NCI-H1417 treated with DMSO at 0.1 percent for 48 hours (cell line): ENCODE data around the gene SLC25A24.
"Not testable (repeated sequence)": the region's sequence is repeated elsewhere in the genome, so short reads cannot be mapped to it uniquely, and the experiment has no call there.

Source experiments
- DNase-seq: peaks from one replicate; lab custom pipeline; 2025; lab: John Stamatoyannopoulos, UW

SLC25A24 gene

GRCh38 chr1:108194051-108194450 lies 6.1 kb downstream of the SLC25A24 start:
- DNase-seq, result no peak

GRCh38 chr1:108193333-108193732 lies 6.8 kb downstream of the SLC25A24 start:
- no peak for DNase-seq

- DNase-seq, result no peak
Measured at GRCh38 chr1:108192581-108192980, 7.6 kb downstream of the SLC25A24 start.

- no peak for DNase-seq
Measured at GRCh38 chr1:108190686-108191416, 9.3 kb downstream of the SLC25A24 start.

- no peak for DNase-seq
Measured at GRCh38 chr1:108190001-108190634, 10.0 kb downstream of the SLC25A24 start.

GRCh38 chr1:108188801-108189200 lies 11.3 kb downstream of the SLC25A24 start:
- DNase-seq, result no peak

GRCh38 chr1:108182959-108183700 lies 17.0 kb downstream of the SLC25A24 start:
- DNase-seq, result no peak

- no peak for DNase-seq
Measured at GRCh38 chr1:108179018-108179417, 21.1 kb downstream of the SLC25A24 start.

- not testable (repeated sequence) for DNase-seq
Measured at GRCh38 chr1:108162409-108162808, 37.7 kb downstream of the SLC25A24 start.

GRCh38 chr1:108159951-108160350 lies 40.2 kb downstream of the SLC25A24 start:
- not testable (repeated sequence) for DNase-seq

GRCh38 chr1:108158893-108159453 lies 41.2 kb downstream of the SLC25A24 start:
- DNase-seq, result no peak

- no peak for DNase-seq
Measured at GRCh38 chr1:108154314-108154713, 45.8 kb downstream of the SLC25A24 start.

GRCh38 chr1:108152782-108153222 lies 47.3 kb downstream of the SLC25A24 start:
- no peak for DNase-seq

- DNase-seq, result no peak
Measured at GRCh38 chr1:108151548-108151947, 48.6 kb downstream of the SLC25A24 start.

GRCh38 chr1:108149796-108150467 lies 50.2 kb downstream of the SLC25A24 start:
- DNase-seq, result no peak

- not testable (repeated sequence) for DNase-seq
Measured at GRCh38 chr1:108144569-108144968, 55.6 kb downstream of the SLC25A24 start.

GRCh38 chr1:108142773-108143394 lies 57.3 kb downstream of the SLC25A24 start:
- DNase-seq, result no peak

- no peak for DNase-seq
Measured at GRCh38 chr1:108142258-108142657, 57.9 kb downstream of the SLC25A24 start.

GRCh38 chr1:108141621-108142020 lies 58.5 kb downstream of the SLC25A24 start:
- DNase-seq, result no peak

GRCh38 chr1:108140936-108141335 lies 59.2 kb downstream of the SLC25A24 start:
- no peak for DNase-seq

GRCh38 chr1:108140177-108140576 lies 60.0 kb downstream of the SLC25A24 start:
- no peak for DNase-seq
